Activated T-helper 9 cell treated with anti-CD3 and anti-CD28 coated beads, Interleukin-2, amount 50 U/mL, for 16 hours (primary cell): Measurements from ENCODE around the gene ABHD10.
"Not testable (repeated sequence)": the region's sequence is repeated elsewhere in the genome, so short reads cannot be mapped to it uniquely, and the experiment has no call there.

Experiments
- DNase-seq: peaks from one replicate; pipeline ENCODE4 v3.0.0-alpha.2; 2020; ENCODE audit warnings: low read depth

ABHD10 gene

GRCh38 chr3:112034436-112034835 is 55.6 kb downstream of the ABHD10 start, which contains the start of gene TMPRSS7:
TSS of gene TMPRSS7 (plus strand) at chr3:112034736. CDS start at chr3:112034846, 110 bp downstream.
- no peak for DNase-seq

- no peak for DNase-seq
These were observed 56.4 kb downstream of the ABHD10 start for GRCh38 chr3:112035241-112035640.

GRCh38 chr3:112037194-112037593 is 58.4 kb downstream of the ABHD10 start:
- not testable (repeated sequence) for DNase-seq

GRCh38 chr3:112038863-112039262 is 60.0 kb downstream of the ABHD10 start:
- no peak for DNase-seq

GRCh38 chr3:112041321-112041720 is 62.5 kb downstream of the ABHD10 start:
- no peak for DNase-seq

GRCh38 chr3:112042842-112043280 is 64.0 kb downstream of the ABHD10 start:
- DNase-seq: no peak
